Measurements from ENCODE around the gene DCTN2. TPM values are rescaled to one million over a fixed set of nuclear protein-coding genes. Genes with fewer than 3 reads are reported as not detected.

The DCTN2 gene
- total and polyA plus RNA-seq, 4 donors = 28.5 to 66.6 (median 31.2) TPM

DNA sequence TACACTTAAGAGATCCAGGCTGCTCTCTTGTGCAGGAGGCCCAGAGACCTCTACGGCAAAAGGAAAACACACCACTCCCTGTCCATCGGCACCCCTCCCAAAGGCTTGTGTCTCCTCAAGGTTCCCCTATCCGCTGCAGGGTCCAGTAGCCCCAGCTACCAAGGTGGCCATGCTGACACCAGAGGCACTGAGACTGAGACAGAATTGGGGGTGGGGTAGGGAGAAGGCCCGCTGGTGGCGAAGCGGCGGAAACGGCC is 27.3 kb downstream of the DCTN2 start:
- H3K27ac ChIP-seq (ENCODE audit: low read depth in 1 of 2, low read length in 2 of 2) = peak overlapping the region; percentile 94 to 95
- H3K36me3 ChIP-seq (ENCODE audit: control insufficient read depth in 4 of 4, insufficient read depth in 3 of 4, low read depth in 1 of 4, low read length in 3 of 4) = peaks cover 3 to 33% (median 29%) of the 10 kb centered on the region in 4 donors
- no peaks in the 10 kb centered on the region for H3K9me3 ChIP-seq (ENCODE audit: control insufficient read depth in 4 of 4, low read length in 3 of 4)
- TF ChIP-seq, protein P1, sequence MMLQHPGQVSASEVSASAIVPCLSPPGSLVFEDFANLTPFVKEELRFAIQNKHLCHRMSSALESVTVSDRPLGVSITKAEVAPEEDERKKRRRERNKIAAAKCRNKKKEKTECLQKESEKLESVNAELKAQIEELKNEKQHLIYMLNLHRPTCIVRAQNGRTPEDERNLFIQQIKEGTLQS (IDR thresholded peaks at IDR 0.05) = no peak
- TF ChIP-seq EGR1 (IDR thresholded peaks at IDR 0.05; ENCODE audit: low read depth in 2 of 2) = no peak
- TF ChIP-seq TAF1 (conservative IDR thresholded peaks at IDR 0.05) = no peak
- TF ChIP-seq SP1 (IDR thresholded peaks at IDR 0.05) = no peak
- TF ChIP-seq, protein P2, sequence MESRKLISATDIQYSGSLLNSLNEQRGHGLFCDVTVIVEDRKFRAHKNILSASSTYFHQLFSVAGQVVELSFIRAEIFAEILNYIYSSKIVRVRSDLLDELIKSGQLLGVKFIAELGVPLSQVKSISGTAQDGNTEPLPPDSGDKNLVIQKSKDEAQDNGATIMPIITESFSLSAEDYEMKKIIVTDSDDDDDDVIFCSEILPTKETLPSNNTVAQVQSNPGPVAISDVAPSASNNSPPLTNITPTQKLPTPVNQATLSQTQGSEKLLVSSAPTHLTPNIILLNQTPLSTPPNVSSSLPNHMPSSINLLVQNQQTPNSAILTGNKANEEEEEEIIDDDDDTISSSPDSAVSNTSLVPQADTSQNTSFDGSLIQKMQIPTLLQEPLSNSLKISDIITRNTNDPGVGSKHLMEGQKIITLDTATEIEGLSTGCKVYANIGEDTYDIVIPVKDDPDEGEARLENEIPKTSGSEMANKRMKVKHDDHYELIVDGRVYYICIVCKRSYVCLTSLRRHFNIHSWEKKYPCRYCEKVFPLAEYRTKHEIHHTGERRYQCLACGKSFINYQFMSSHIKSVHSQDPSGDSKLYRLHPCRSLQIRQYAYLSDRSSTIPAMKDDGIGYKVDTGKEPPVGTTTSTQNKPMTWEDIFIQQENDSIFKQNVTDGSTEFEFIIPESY (IDR thresholded peaks at IDR 0.05) = no peak
- TF ChIP-seq NR2F2 (IDR thresholded peaks at IDR 0.05) = no peak
- no peak for TF ChIP-seq FOXA1 (IDR thresholded peaks at IDR 0.05)
- TF ChIP-seq HNF4G (IDR thresholded peaks at IDR 0.05) = no peak
- no peak for TF ChIP-seq RXRA (IDR thresholded peaks at IDR 0.05)
- no peak for TF ChIP-seq HNF4A (conservative IDR thresholded peaks at IDR 0.05)
- TF ChIP-seq RAD21 (IDR thresholded peaks at IDR 0.05) = no peak
- peaks cover 10 to 54% (median 33%) of the 10 kb centered on the region in 4 donors for H3K4me1 ChIP-seq (ENCODE audit: control insufficient read depth in 4 of 4, insufficient read depth in 4 of 4, low read length in 3 of 4)
- H3K27me3 ChIP-seq (ENCODE audit: control insufficient read depth in 4 of 4, insufficient read depth in 4 of 4, low read length in 3 of 4) = no peaks in the 10 kb centered on the region
- H3K9ac ChIP-seq (ENCODE audit: low read depth in 1 of 2, low read length in 2 of 2) = peak overlapping the region; percentile 80 to 89
- peak overlapping the region; percentile 88 to 98 (median 97) for H3K4me3 ChIP-seq (ENCODE audit: low read depth in 1 of 3, low read length in 3 of 3)
- no peak for DNase-seq (ENCODE audit: low spot score)
- WGBS = under 1% methylated on average over 8 of the region's 8 CpGs

DNA sequence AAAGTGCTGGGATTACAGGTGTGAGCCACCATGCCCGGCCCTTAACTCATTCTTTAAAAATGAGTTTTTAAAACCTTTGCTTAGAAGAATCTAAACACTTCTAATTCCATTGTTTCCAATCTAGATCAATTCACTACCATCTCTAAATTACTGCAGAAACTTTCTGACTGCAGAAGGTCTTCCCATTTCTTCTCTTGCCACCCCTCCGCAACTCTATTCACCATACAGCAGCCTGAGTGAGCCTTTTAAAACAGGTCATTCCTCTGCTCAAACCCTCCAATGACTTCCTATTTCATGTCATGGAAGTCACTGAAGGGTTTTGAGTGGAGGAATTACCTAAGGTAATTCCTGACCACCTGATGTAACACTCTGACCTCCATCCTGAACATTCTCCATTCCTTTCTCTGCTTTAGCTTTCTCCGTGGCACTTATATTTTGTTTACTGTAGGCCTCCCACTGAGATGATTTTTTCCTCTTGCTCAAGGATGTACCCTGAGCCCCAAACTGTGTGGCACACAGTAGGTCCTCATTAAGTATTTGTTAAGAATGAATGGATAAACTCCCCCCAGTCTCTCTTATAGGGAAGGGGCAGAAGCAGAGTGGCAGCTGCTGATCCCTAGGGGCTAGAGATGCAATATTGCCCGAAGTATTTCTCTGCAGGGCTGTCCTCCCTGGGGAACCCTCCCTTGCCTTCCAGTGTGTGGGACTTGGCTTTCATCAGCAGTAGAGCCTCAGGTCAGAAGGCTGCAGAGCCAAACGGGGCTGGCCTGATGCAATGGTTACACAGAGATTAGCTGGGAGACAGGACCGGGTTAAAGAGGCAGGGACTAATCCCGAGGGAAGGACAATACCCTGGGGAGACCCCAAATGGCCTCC is 27.8 kb downstream of the DCTN2 start:
- peak; percentile 41 for DNase-seq (ENCODE audit: low spot score)

More for the DNA sequence above, 27.8 kb downstream of the DCTN2 start:
- WGBS = 22% methylated on average over 7 of the region's 7 CpGs
- H3K27me3 ChIP-seq (ENCODE audit: control insufficient read depth in 4 of 4, insufficient read depth in 4 of 4, low read length in 3 of 4) = no peaks in the 10 kb centered on the region
- peak; percentile 10 for TF ChIP-seq YY1 (IDR thresholded peaks at IDR 0.05)
- TF ChIP-seq, protein P1 (IDR thresholded peaks at IDR 0.05) = peak; percentile 23
- TF ChIP-seq, protein P3, sequence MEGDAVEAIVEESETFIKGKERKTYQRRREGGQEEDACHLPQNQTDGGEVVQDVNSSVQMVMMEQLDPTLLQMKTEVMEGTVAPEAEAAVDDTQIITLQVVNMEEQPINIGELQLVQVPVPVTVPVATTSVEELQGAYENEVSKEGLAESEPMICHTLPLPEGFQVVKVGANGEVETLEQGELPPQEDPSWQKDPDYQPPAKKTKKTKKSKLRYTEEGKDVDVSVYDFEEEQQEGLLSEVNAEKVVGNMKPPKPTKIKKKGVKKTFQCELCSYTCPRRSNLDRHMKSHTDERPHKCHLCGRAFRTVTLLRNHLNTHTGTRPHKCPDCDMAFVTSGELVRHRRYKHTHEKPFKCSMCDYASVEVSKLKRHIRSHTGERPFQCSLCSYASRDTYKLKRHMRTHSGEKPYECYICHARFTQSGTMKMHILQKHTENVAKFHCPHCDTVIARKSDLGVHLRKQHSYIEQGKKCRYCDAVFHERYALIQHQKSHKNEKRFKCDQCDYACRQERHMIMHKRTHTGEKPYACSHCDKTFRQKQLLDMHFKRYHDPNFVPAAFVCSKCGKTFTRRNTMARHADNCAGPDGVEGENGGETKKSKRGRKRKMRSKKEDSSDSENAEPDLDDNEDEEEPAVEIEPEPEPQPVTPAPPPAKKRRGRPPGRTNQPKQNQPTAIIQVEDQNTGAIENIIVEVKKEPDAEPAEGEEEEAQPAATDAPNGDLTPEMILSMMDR (IDR thresholded peaks at IDR 0.05; ENCODE audit: low read depth, low read length, missing input control) = no peak
- peak overlapping the region; percentile 94 to 95 for H3K27ac ChIP-seq (ENCODE audit: low read depth in 1 of 2, low read length in 2 of 2)
- peak overlapping the region; percentile 88 to 98 (median 97) for H3K4me3 ChIP-seq (ENCODE audit: low read depth in 1 of 3, low read length in 3 of 3)
- H3K4me1 ChIP-seq (ENCODE audit: control insufficient read depth in 4 of 4, insufficient read depth in 4 of 4, low read length in 3 of 4) = peaks cover 7 to 49% (median 28%) of the 10 kb centered on the region in 4 donors
- H3K9me3 ChIP-seq (ENCODE audit: control insufficient read depth in 4 of 4, low read length in 3 of 4) = no peaks in the 10 kb centered on the region
- peaks cover 3 to 35% (median 33%) of the 10 kb centered on the region in 4 donors for H3K36me3 ChIP-seq (ENCODE audit: control insufficient read depth in 4 of 4, insufficient read depth in 3 of 4, low read depth in 1 of 4, low read length in 3 of 4)
- H3K9ac ChIP-seq (ENCODE audit: low read depth in 1 of 2, low read length in 2 of 2) = peak overlapping the region; percentile 80 to 89
